Endothelial cell of umbilical vein (primary cell): ENCODE data around the gene MAP3K4.

Experiments used
- CTCF ChIP-seq, 2 donors: IDR thresholded peaks; 1 replicate in 1 of 2; 2 replicates in 1 of 2; pipeline ENCODE4 v1.5.1; 2011; ENCODE audit warnings: low read length in 2 of 2, mild to moderate bottlenecking in 2 of 2, moderate library complexity in 2 of 2, control low read depth in 1 of 2, inconsistent platforms in 1 of 2, low read depth in 1 of 2; ENCODE audit not compliant: insufficient read depth in 1 of 2; ENCODE audit errors: extremely low read depth in 1 of 2
- EZH2 ChIP-seq: IDR thresholded peaks from 2 replicates; pipeline ENCODE4 v1.6.1; 2012; ENCODE audit warnings: borderline replicate concordance, low read depth, mild to moderate bottlenecking, moderate library complexity, low read length, inconsistent platforms; ENCODE audit not compliant: severe bottlenecking
- POLR2A ChIP-seq: IDR thresholded peaks from 2 replicates; pipeline ENCODE4 v1.6.1; 2012; ENCODE audit warnings: low read depth, mild to moderate bottlenecking, control low read depth, low read length
- POLR2AphosphoS5 ChIP-seq: IDR thresholded peaks from 2 replicates; pipeline ENCODE4 v1.6.1; 2012; ENCODE audit warnings: low read depth, mild to moderate bottlenecking, control low read depth, low read length, moderate library complexity; ENCODE audit not compliant: insufficient read depth

GRCh38 chr6:161130967-161131766, 139.6 kb downstream of the MAP3K4 start:
- no peak for TF ChIP-seq CTCF (IDR thresholded peaks at IDR 0.05; ENCODE audit: extremely low read depth in 1 of 2, insufficient read depth in 1 of 2, low read depth in 1 of 2, low read length in 2 of 2)
- no peak for TF ChIP-seq EZH2
- TF ChIP-seq POLR2A, result no peak
- TF ChIP-seq POLR2AphosphoS5, result no peak
